Measurements from ENCODE around the gene RASD2. TPM values are rescaled to one million over a fixed set of nuclear protein-coding genes. Genes with fewer than 3 reads are reported as not detected.
A peak's percentile ranks its signal among the peaks of the same experiment; 100 is the strongest.

The RASD2 gene
- total RNA-seq, 1 donor from 2014 or later, result 0.45 TPM

DNA sequence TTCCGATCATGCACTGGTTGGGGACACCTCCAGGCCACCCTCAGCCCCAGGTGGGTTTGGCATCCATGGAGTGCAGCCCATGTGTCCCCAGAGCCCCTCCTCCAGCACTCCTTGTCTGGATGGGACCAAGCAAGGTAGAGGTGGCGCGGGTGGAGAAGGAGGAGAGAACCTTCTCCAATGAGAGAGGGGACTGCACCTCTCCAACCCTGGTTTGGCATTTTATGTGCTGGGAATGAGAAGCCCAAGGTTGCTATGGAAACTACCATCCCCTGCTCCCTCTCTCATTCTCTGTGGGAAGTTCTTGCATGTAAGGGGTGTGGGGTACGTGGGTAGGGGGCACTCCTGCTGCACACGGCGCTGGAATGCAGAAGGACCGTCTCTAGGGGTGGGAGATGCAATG lies 21.8 kb upstream of the RASD2 start:
- DNase-seq (ENCODE audit: low read depth), result no peak

DNA sequence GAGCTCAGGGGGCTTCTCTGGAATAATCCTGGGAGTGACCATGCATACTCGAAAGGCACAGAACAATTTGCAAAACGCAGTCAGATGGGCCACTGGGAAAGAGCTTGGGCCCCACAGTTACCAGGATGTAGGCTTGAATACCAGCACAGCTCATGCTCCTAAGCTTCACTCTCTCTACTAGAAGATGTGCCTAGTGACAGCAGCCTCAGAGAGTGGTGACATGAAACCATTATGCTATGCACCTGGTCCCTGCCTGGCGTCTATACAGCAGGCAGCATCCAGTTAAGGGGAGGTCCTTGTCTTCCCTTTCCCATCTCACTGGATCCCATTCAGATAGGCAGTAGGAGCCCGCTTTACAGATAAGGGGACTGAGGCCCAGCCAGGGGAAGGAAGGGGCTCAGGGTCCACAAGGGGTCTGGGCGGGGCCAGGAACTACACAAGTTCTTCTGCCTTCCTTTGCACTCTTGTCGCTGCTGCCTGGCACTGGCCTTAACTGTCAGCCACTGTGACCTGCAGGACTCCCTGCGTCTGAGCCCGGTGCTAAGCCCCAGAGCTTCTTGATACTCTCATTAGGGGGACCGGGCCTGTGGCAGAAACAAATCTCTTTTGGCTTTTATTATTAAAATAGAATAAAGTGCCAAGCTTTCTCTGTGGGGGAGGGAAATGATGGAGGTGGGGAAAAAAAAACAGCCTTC lies 21.2 kb upstream of the RASD2 start:
- DNase-seq (ENCODE audit: low read depth), result no peak

DNA sequence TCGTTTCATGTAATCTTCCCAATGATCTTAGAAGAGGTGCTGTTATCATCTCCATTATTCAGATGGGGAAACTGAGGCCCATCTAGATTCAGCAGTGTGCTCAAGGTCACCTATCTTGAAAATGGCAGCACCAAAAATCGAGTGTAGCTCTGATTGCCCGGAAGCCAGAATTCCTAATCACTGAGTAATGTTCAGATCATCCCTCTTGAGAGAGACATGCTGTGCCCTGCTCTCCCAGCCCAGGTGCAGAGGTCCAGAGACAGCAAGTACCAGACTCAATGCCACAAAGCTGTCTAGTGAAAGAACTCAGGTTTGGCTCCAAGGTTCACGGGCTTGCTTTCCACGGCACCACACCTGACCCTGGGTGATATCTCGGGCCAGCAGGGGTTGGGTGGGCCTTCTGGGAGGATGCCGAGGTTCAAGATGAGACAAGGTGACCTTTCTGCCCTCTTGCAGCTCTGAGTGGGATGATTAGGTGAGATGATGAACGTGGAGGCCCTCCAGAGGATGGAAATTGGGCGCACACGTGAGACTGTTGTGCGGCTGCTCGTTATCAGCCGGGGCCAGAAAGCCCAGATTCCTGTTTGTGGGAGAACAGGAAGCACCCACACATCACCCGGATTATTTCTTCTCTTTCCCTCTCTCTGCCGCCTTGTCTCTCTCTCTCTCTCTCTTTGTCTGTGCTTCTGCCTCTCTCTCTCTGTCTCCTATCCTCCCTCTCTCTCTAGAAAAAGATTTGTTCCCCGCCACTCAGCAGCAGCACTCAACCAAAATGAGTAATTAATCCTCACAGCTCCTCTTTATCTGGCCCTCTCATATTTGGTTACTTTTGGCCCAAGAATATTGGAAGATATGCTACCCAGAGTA lies 19.0 kb upstream of the RASD2 start:
- no peak for DNase-seq (ENCODE audit: low read depth)

DNA sequence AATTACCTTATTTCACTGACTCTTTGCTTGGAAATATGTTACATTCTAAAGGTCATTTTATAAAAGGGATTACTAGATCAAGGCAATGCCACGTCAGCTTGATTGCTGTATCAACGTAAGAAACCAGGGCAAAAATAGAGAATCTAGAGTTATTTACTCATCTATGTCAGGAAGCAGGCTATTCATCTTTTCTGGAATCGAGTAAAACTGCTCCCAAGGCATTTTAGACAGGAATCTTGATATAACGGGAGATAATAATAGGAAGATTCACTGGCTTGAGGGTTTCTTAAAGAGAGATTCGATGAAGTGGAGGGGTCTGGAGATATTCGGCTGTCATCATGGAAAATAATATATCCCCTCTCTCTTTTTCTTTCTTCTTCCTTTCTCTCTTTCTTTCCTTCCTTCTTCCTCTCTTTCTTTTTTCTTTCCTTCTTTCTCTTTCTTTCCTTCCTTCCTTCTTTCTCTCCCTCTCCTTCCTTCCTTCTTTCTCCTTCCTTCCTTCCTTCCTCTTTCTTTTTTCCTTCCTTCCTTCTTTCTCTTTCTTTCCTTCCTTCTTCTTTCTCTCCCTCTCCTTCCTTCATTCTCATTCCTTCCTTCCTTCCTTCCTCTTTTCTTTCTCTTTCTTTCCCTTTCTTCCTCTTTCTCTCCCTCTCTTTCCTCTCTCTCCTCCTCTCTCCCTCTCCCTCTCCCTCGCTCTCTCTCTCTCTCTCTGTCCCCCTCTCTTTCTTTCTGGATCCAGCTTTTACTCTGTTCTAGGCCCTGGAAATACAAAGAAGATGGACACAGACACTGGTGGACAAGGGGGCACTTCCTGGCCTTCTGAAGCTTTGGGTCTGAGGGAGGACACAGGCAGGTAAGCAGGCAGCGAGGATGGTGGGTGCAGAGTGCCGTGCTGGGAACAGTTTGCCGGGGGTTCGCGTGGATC lies 18.1 kb upstream of the RASD2 start:
- DNase-seq (ENCODE audit: low read depth), result no peak

DNA sequence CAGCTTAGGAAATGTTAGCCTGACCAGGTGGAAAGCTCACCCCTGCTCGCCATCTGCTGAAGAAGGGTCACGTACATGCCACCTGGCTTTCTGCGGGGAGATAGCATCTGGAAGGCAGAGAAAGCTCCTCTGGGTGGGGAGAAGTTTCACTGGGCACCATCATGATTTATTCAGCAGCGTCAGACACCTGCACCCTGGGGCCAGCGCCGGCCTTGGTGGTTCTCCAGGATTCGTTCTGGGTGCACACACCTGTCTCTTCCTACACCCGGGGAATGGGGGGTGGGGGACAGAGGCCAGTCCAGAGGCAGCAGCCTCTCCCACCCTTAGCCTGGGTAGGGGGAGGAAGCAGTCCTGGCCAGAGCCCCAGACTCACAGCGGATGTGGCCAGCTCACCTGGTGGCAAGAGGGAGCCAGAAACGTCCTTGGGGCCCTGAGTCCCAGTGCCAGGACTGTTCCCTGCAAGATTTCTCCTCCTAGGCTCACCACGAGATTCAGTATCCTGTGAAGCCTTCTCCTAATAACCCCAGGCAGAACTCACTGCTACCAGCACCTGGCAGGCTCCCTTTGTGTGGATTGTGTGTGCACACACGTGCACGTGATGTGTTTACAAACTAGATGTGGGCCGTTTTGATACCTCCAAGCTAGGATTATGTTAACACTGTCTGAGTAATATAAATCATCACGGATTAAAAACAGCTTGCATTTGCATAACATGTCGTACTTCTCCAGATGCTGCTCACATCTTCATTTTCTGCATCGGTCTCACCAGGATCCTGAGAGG lies 17.3 kb upstream of the RASD2 start:
- DNase-seq (ENCODE audit: low read depth), result no peak

DNA sequence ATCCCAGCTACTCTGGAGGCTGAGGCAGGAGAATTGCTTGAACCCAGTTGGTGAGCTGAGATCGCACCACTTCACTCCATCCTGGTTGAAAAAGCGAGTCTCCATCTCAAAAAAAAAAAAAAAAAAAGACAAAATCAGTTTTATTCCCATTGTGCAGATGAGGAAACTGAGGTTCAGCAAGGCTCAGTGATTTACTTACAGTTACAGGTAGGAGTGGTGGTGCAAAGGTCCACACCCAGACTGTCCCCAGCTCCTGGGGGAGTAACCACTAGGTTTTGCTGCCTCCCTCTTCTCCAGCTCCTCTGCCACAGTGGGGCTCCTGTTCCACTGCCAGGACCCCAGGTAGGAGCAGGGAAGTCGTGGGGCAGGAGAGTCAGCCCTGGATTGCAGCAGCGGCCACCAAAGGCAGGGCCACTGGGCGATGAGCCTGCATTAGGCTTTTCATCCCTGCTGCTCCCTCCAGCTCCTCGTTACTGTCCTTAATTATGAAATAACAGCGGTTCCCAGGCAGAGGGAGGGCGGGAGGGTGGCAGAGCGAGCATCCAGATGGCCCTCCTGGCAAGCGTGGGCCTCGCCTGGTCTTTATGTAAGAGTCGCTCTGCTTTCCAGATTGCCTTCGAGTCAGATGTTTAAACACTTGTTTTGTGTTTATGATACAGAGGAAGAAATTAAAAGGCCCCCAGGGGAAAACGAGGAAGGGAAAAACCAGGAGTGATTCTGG lies 15.5 kb upstream of the RASD2 start:
- no peak for DNase-seq (ENCODE audit: low read depth)

DNA sequence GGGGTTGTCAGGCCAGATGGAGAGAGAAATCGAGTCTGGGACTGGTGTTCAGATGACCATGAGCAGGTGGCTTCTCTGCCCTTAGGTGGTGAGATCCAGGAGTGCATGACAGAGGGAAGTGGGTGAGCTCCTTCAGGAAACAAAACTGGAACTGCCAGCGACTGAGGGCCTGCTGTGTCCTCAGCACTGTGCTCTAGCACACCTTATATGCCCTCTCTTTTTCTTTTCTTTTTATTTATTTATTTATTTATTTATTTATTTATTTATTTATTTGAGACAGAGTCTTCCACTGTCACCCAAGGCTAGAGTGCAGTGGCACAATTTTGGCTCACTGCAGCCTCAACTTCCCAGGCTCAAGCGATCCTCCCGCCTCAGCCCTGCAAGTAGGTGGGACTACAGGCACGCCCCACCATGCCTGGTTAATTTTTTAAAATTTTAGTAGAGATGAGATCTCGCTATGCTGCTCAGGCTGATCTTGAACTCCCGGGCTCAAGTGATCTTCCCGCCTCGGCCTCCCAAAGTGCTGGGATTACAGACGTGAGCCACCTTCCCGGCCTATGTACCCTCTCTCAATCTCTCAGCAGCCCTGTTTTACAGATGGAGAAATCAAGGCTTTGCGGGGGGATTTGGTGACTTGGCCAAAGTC lies 14.8 kb upstream of the RASD2 start:
- no peak for DNase-seq (ENCODE audit: low read depth)

DNA sequence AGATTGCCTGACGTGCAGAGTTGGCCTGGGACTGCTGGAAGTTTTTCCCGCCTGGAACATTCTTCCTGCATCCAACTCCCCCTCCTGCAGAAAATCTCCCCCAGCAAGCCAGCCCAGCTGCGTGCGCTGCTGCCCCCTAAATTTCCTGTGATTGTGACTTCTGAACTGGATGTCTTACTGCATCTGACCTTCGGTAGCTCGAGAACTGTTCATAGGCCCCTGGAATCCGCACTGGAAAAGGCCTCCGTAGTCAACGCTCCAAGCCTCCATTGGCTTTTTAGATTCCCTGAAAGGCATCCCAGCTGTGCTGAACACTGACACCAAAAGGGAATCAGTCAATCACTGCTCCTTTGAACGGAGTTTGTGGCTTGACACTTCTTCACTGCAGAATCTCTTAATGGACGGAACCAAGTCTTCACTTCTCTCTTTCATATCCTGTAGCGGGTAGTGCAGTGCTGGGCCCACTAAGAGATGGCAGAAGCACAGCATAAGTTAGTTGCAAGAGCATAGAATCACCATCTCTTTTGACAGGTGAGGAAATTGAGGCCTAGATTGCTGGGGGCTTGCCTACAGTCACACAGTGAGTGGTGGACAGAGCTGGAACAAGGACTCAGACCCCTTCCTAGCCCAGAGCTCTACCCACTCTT lies 14.2 kb upstream of the RASD2 start:
- DNase-seq (ENCODE audit: low read depth), result no peak

DNA sequence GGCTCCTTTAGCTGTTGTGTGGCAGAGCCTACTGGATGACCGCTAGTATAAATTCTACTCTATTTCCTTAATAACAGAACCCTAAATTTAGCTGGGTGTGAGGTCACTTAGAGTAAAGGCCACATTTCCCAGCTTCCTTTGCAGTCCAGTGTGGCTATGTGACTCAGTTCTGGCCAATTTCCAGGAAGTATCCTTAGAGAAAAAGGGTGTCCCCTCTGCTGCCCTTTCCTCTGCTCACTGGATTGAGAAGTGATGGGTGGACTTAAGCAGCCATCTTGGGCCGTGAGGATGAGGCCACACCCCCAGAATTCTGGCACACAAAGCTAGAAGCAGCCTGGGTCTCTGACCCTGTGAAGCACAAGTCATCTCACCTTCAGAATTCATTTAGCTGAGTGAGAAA lies 11.7 kb upstream of the RASD2 start:
- DNase-seq (ENCODE audit: low read depth), result no peak

DNA sequence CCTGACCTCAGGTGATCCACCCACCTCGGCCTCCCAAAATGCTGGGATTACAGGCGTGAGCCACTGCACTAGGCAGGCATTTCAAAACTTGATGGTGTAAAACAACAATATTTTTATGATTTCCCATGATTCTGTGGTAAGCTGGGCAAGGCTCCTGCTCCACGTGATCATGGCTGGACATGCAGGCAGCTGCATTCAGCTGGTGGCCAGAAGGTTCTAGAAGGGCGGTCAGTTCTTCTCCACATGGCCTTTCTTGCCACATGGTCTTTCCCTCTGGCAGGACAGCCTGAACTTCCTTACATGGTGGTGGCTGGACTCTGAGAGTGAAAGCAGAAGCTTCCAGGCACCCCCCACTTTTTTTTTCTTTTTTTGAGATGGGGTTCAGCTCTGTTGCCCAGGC lies 9.9 kb upstream of the RASD2 start:
- no peak for DNase-seq (ENCODE audit: low read depth)

DNA sequence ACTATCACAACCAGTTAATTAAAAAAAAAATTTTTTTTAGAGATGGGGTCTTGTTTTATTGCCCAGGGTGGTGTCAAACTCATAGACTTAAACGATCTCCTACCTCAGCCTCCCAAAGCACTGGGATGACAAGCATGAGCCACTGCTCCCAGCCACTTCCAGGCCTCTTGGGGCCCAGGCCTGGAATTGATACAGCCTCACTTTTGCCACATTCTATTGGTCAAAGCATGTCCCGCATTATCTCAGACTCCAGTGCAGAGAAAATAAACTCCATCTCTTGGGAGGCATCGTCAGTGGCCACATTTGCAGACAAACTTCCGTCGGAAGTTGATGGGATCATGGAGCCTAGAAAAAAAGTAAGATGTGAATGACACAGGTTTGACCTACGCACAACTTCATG lies 9.4 kb upstream of the RASD2 start:
- DNase-seq (ENCODE audit: low read depth), result no peak

DNA sequence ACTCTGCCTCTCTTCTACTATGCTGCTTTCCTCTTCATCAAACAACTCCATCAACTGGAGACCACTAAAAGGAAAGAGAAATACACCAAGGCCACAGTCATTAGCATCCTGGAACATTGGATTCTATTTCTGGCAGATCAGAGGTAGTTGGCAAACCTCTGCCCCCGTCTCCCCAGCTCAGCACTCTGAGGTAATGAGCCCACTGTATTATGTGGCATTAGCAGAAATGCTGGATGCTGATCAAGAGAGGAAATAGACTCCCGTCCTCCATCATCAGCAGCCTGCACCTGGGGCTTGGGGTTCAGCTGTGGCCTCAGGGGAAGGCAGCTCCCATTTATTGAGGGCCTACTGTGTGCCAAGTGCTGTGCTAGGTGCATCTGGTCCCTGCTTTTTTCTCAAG lies 9.0 kb upstream of the RASD2 start:
- no peak for DNase-seq (ENCODE audit: low read depth)

DNA sequence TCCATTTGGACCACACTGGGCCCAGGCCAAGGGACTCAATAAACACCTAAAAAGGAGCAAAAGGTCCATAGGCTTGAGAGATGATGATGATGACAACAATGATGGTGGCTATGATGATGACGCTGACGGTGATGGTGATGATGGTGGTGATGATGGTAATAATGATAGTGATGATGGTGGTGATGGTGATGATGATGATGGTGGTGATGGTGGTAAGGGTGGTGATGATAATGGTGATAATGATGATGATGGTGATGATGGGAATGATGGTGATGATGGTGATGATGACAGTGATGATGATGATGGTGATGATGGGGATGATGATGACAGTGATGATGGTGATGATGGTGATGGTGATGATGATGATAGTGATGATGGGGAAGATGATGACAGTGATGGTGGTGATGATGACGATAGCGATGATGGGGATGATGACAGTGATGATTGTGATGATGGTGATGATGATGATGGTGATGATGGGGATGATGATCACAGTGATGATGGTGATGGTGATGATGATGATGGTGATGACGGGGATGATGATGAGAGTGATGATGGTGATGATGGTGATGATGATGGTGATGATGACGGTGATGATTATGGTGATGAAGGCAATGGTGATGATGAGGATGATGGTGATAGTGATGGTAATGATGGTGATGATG lies 7.1 kb upstream of the RASD2 start:
- no peak for DNase-seq (ENCODE audit: low read depth)

DNA sequence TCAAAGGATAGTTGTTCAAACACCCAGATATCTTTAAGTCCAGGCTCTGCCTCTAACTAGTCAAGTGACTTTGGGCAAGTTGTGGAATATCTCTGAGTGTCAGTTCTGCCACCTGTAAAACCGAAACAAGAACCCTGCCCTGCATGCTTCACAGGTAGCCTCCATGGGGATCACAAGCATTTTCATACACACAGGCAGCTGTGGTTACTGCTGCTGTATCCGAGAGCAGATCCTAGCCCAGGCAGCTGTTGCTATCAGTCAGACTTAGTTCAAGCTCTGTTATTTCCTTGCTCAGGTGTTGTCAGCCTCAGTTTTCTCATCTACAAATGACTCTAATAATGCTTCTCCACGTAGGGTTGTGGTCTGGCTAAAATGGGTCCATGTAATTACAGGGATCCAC lies 6.5 kb upstream of the RASD2 start:
- DNase-seq (ENCODE audit: low read depth), result peak; percentile 84

DNA sequence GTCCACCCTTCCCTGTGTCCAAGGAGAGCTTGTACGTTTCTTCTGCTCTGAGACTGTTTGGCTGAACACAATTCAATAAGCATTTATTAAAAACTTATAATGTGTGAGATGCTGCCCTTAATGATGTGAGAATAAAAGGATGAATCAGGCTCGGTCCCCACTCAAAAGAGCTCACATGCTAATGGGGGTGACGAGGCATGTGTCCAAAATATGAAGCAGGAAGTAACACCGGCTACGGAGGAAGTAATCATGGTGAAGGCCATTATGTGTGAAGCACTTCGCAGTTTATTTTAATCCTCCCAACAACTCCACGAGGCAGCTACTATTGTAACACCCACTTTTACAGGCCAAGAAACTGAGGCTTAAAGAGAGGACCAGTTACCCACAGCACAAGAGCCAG lies 3.4 kb upstream of the RASD2 start:
- DNase-seq (ENCODE audit: low read depth), result no peak

DNA sequence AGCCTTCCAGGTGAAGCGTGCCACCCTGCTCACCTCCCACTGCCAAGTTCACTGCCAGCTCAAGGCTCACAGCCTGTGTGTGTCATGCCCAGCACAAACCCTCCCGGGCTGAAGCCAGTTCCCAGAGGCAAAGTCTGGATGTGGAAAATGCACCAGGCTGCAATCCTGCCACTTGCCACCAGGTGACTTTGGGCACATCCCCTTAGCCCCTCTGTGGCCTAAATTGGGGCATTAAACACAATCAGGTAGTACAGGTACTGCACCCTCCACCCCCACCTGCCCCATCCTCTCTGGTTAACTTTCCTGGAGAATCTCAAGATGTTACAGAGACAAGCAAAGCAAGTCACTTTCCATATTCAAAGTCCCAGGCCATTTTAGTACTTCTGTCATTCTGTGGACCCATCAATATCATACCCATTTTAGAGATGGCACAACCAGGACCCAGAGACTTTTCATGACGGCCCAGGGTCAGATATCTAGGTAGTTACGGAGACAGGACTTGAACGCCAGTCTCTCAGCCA lies 1.8 kb upstream of the RASD2 start:
- DNase-seq (ENCODE audit: low read depth), result no peak

DNA sequence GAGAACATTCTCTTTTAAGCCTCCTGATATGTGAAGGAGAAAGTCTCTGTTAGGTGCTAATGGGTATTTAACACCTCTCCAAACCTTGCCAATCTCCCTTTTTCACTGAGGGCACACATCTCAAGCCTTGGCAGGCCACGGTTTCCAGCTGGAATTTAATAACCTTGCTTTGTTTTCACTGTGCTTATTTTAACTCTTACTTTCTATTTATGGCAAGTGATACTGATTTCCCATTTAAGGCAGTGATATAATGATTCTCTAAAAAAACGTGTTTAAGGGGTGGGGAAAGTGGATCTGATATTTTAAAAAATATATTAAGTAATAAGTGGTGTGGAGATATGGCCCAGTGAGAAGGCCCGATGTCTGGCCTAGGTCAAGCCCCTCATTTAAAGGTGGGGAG lies 1.1 kb upstream of the RASD2 start:
- no peak for DNase-seq (ENCODE audit: low read depth)

DNA sequence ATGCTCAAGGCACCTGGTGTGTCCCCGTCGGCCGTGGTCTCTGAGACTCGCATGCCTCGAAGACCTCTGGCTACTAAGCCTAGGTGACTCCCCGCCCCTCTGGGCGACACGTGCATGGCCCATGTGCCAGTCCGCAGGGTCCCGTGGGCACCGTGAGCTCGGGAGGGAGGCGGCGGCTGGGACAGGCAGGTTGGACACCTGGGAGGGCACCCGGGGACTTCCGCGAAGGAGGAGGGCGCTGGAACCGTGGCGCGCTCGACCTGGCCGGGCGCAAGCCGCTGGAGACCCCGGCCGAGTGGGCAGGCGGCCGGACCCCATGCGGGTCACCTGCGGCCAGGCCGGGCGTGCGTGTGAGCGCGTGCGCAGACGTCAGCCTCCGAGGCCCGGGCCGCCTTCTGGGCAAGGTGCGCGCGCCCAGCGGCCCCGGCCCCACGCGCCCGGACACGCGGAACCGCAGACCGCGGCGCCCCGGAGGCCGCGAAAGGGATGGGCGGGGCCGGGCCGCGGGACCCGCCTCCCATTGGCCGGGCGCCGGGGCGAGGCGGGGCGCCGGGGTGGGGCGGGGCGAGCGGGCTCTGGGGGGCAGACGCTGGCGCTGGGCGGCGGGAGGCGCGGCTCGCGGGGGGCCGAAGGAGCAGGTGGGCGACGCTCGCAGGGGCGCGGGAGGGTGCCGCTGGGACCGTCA lies 579 bp upstream of the RASD2 start:
- peak; percentile 64 for DNase-seq (ENCODE audit: low read depth)

Measured in myocyte (in vitro differentiated cells).